Mammary epithelial cell (primary cell): ENCODE data around the gene PRAMEF17.
"Not testable (repeated sequence)": the region's sequence is repeated elsewhere in the genome, so short reads cannot be mapped to it uniquely, and the experiment has no call there.

Experiments used
- EZH2 ChIP-seq: IDR thresholded peaks from 2 replicates; pipeline ENCODE4 v1.6.1; 2012; ENCODE audit warnings: low read length, inconsistent platforms, borderline replicate concordance
- TF ChIP-seq, protein P1 (sequence below), 2 donors: IDR thresholded peaks in 1 of 2; conservative IDR thresholded peaks in 1 of 2; 2 replicates each; pipeline ENCODE4 v1.5.1; 2011 to 2012; ENCODE audit warnings: inconsistent platforms in 2 of 2, low read length in 2 of 2, mild to moderate bottlenecking in 2 of 2, control low read depth in 1 of 2, low read depth in 1 of 2; ENCODE audit not compliant: insufficient read depth in 1 of 2; ENCODE audit errors: extremely low read depth in 1 of 2

DNA sequence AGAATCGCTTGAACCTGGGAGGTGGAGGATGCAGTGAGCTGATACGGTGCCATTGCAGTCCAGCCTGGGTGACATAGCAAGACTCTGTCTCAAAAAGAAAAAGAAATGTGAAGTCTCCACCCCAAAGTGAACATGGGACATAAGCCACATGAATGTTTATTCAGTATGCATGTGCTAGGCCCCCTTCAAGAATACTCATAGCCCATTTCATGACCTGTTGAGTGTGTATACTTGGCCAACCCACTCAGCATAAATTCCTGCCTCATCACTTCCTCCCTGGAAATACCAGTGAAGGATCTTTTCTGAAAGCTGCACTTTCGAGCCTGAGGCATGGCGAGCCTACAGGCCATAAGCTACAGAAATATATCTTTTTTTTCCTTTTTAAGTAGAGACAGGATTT, 24.5 kb upstream of the PRAMEF17 start:
- TF ChIP-seq, protein P1, sequence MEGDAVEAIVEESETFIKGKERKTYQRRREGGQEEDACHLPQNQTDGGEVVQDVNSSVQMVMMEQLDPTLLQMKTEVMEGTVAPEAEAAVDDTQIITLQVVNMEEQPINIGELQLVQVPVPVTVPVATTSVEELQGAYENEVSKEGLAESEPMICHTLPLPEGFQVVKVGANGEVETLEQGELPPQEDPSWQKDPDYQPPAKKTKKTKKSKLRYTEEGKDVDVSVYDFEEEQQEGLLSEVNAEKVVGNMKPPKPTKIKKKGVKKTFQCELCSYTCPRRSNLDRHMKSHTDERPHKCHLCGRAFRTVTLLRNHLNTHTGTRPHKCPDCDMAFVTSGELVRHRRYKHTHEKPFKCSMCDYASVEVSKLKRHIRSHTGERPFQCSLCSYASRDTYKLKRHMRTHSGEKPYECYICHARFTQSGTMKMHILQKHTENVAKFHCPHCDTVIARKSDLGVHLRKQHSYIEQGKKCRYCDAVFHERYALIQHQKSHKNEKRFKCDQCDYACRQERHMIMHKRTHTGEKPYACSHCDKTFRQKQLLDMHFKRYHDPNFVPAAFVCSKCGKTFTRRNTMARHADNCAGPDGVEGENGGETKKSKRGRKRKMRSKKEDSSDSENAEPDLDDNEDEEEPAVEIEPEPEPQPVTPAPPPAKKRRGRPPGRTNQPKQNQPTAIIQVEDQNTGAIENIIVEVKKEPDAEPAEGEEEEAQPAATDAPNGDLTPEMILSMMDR (conservative IDR thresholded peaks at IDR 0.05 in 1 of 2, IDR thresholded peaks at IDR 0.05 in 1 of 2; ENCODE audit: extremely low read depth in 1 of 2, insufficient read depth in 1 of 2, low read depth in 1 of 2, low read length in 2 of 2): not testable (repeated sequence)
- TF ChIP-seq EZH2: not testable (repeated sequence)
